Activated T-helper 2 cell treated with anti-CD3 and anti-CD28 coated beads, Interferon-gamma antibody, Interleukin-2, Interleukin-4, amounts not matched to agents 10 μg/mL and 5 μg/mL and 100 μg/mL, durations not matched to agents 14 hours and 24 hours and 36 hours (primary cell): ENCODE measurements around the gene CDH23. TPM values are rescaled to one million over a fixed set of nuclear protein-coding genes. Genes with fewer than 3 reads are reported as not detected.

Experiments
- DNase-seq: peaks from one replicate; pipeline ENCODE4 v3.0.0; 2021; ENCODE audit warnings: low spot score
- H3K27ac Mint-ChIP-seq: one replicate; pipeline ENCODE4 v1.8.0; 2021; ENCODE audit warnings: mixed read lengths
- H3K27me3 Mint-ChIP-seq: one replicate; pipeline ENCODE4 v1.8.0; 2021; ENCODE audit warnings: low read depth, mixed read lengths
- H3K36me3 Mint-ChIP-seq: one replicate; pipeline ENCODE4 v1.8.0; 2021; ENCODE audit warnings: low read depth, mixed read lengths
- H3K4me1 Mint-ChIP-seq: one replicate; pipeline ENCODE4 v1.8.0; 2021; ENCODE audit warnings: low read depth, mixed read lengths
- H3K4me3 Mint-ChIP-seq: one replicate; pipeline ENCODE4 v1.8.0; 2021; ENCODE audit warnings: low read depth, mild to moderate bottlenecking, moderate library complexity, mixed read lengths
- H3K9me3 Mint-ChIP-seq: one replicate; pipeline ENCODE4 v1.8.0; 2021; ENCODE audit warnings: mixed read lengths
- intact Hi-C: fragments of 100-400 bp; cut with micrococcal nuclease; formaldehyde crosslinking; loops from one replicate; pipeline ENCODE4 v1.15.1; 2023
- total RNA-seq: library from RNA; stranded (reverse); gene quantifications from 2 replicates; pipeline ENCODE4 v1.2.3, GENCODE V29; 2022

CDH23 gene
- total RNA-seq, 1 donor from 2014 or later: 0.55 TPM

- Mint-ChIP-seq H3K36me3 (no peaks in the 10 kb centered on the region), H3K27ac (peak overlapping the region; percentile 93), H3K4me3 (no peak overlapping the region), H3K4me1 (peaks cover 20% of the 10 kb centered on the region), H3K9me3 (no peaks in the 10 kb centered on the region), H3K27me3 (no peaks in the 10 kb centered on the region)
- peak; percentile 16 for DNase-seq
- intact Hi-C loops: no loop called here
Observed at GRCh38 chr10:71531485-71532446, 135.0 kb downstream of the CDH23 start.

- intact Hi-C loops: no loop called here
- H3K36me3 Mint-ChIP-seq: no peaks in the 10 kb centered on the region
- H3K4me3 Mint-ChIP-seq: no peak overlapping the region
- peaks cover 20% of the 10 kb centered on the region for H3K4me1 Mint-ChIP-seq
- H3K27me3 Mint-ChIP-seq: no peaks in the 10 kb centered on the region
- no peak for DNase-seq
- H3K27ac Mint-ChIP-seq: no peak overlapping the region
- H3K9me3 Mint-ChIP-seq: no peaks in the 10 kb centered on the region
Observed at GRCh38 chr10:71532878-71533277, 136.2 kb downstream of the CDH23 start.

DNA sequence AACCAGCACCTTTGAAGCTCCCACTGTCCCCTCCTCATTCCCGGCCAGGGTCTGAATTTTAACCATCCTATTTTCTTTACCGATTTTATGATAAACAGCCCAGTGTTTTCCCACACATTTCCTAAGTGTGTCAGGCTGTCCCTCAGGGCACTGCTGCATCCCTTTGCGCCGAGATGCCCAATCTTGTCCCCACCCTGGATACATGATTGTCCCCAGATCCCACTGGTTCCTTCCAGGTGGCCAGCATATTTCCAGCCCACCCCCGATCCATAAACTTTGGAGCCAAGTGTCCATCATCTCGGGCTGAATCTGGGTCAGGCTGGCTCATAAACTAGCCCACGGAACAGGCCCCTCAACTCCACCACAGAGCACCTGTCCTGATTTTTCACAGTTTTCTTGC lies 137.2 kb downstream of the CDH23 start:
- Mint-ChIP-seq H3K27me3 (no peaks in the 10 kb centered on the region), H3K27ac (no peak overlapping the region), H3K9me3 (no peaks in the 10 kb centered on the region)

GRCh38 chr10:71534568-71535194 lies 138.0 kb downstream of the CDH23 start:
- intact Hi-C loops: no loop called here
- peaks cover 20% of the 10 kb centered on the region for H3K4me1 Mint-ChIP-seq
- H3K4me3 Mint-ChIP-seq: no peak overlapping the region
- peak overlapping the region; percentile 33 for H3K27ac Mint-ChIP-seq
- no peaks in the 10 kb centered on the region for H3K9me3 Mint-ChIP-seq
- H3K36me3 Mint-ChIP-seq: no peaks in the 10 kb centered on the region
- H3K27me3 Mint-ChIP-seq: no peaks in the 10 kb centered on the region
- DNase-seq: no peak

More for the DNA sequence above, 137.2 kb downstream of the CDH23 start:
- intact Hi-C loops: no loop called here
- Mint-ChIP-seq H3K36me3 (no peaks in the 10 kb centered on the region), H3K4me1 (peaks cover 20% of the 10 kb centered on the region), H3K4me3 (no peak overlapping the region)
- DNase-seq: no peak

- H3K4me1 Mint-ChIP-seq: peaks cover 17% of the 10 kb centered on the region
- no peaks in the 10 kb centered on the region for H3K36me3 Mint-ChIP-seq
- no peaks in the 10 kb centered on the region for H3K27me3 Mint-ChIP-seq
- peak overlapping the region; percentile 43 for H3K27ac Mint-ChIP-seq
- DNase-seq: no peak
- no peaks in the 10 kb centered on the region for H3K9me3 Mint-ChIP-seq
- no peak overlapping the region for H3K4me3 Mint-ChIP-seq
- intact Hi-C loops: no loop called here
Observed at GRCh38 chr10:71536332-71536731, 139.6 kb downstream of the CDH23 start.

- Mint-ChIP-seq H3K9me3 (no peaks in the 10 kb centered on the region), H3K4me1 (peaks cover 11% of the 10 kb centered on the region), H3K27ac (no peak overlapping the region), H3K36me3 (no peaks in the 10 kb centered on the region), H3K27me3 (no peaks in the 10 kb centered on the region), H3K4me3 (no peak overlapping the region)
- intact Hi-C loops: no loop called here
- DNase-seq: no peak
Observed at GRCh38 chr10:71537125-71537524, 140.4 kb downstream of the CDH23 start.

- Mint-ChIP-seq H3K4me3 (no peak overlapping the region), H3K4me1 (peaks cover 11% of the 10 kb centered on the region), H3K36me3 (no peaks in the 10 kb centered on the region), H3K9me3 (no peaks in the 10 kb centered on the region), H3K27ac (no peak overlapping the region), H3K27me3 (no peaks in the 10 kb centered on the region)
- intact Hi-C loops: no loop called here
- no peak for DNase-seq
Observed at GRCh38 chr10:71537681-71538080, 141.0 kb downstream of the CDH23 start.

GRCh38 chr10:71538608-71539260 lies 142.0 kb downstream of the CDH23 start:
- Mint-ChIP-seq H3K9me3 (no peaks in the 10 kb centered on the region), H3K4me3 (no peak overlapping the region), H3K27ac (no peak overlapping the region), H3K36me3 (no peaks in the 10 kb centered on the region), H3K27me3 (no peaks in the 10 kb centered on the region), H3K4me1 (peaks cover 11% of the 10 kb centered on the region)
- intact Hi-C loops: no loop called here
- no peak for DNase-seq

GRCh38 chr10:71539442-71540118 lies 142.9 kb downstream of the CDH23 start:
- H3K4me1 Mint-ChIP-seq: peaks cover 7% of the 10 kb centered on the region
- H3K27me3 Mint-ChIP-seq: no peaks in the 10 kb centered on the region
- DNase-seq: no peak
- no peak overlapping the region for H3K4me3 Mint-ChIP-seq
- H3K9me3 Mint-ChIP-seq: no peaks in the 10 kb centered on the region
- no peak overlapping the region for H3K27ac Mint-ChIP-seq
- intact Hi-C loops: no loop called here
- H3K36me3 Mint-ChIP-seq: no peaks in the 10 kb centered on the region

DNA sequence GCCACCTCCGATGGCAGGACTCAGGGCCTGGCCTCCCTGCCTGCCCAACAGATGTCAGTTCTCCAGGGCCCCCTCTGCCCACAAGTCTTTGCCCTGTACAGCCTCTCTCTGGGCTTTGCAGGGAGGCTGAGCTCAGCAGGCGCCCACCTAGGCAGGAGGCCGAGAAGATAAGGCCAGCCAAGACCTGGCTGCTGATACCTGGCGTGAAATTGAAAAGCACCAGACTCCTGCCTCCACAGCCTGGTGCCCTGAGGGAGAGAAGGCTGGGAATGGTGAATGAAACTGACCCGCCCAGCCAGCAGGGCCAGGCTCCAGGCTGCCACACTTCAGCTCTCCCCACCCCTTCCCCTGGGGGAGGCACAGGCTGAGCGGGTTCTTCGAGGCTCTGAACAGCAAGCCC lies 145.8 kb downstream of the CDH23 start:
- no peaks in the 10 kb centered on the region for H3K9me3 Mint-ChIP-seq
- H3K27ac Mint-ChIP-seq: no peak overlapping the region
- H3K4me1 Mint-ChIP-seq: no peaks in the 10 kb centered on the region
- no peaks in the 10 kb centered on the region for H3K27me3 Mint-ChIP-seq
- no peaks in the 10 kb centered on the region for H3K36me3 Mint-ChIP-seq
- intact Hi-C loops: no loop called here
- DNase-seq: no peak
- no peak overlapping the region for H3K4me3 Mint-ChIP-seq

DNA sequence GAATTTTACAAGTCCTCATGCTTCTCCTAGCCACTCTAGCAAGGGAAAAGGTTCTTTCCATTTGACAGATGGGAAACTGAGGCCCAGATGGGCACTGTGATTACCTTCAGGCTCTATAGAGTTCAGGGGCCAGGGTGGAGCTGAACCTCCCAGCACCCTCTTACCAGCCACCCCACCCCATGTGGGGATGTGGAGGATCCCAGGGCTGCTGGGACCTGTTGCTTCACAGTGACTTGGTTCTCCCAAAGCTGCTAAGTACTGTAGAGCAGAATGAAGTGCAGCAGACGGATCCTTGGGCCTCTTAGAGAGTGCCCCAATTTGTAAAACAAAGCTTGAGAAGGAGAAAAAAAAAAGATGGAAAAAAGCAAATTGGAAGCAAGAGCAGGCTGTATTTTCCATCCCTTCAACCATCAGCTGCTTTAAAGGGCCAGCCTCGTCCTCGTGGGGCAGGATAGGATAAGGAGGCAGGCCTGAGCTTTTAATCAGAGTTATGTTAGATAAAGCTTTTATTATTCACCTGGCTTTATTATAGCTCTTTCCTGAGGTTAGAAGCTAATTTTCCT lies 147.0 kb downstream of the CDH23 start:
- Mint-ChIP-seq H3K4me3 (no peak overlapping the region), H3K27ac (no peak overlapping the region), H3K4me1 (no peaks in the 10 kb centered on the region), H3K9me3 (no peaks in the 10 kb centered on the region), H3K36me3 (no peaks in the 10 kb centered on the region), H3K27me3 (no peaks in the 10 kb centered on the region)
- DNase-seq: no peak
- intact Hi-C loops: no loop called here

GRCh38 chr10:71545001-71545400 lies 148.3 kb downstream of the CDH23 start:
- no peak for DNase-seq
- Mint-ChIP-seq H3K4me1 (no peaks in the 10 kb centered on the region), H3K9me3 (no peaks in the 10 kb centered on the region), H3K27ac (no peak overlapping the region), H3K27me3 (no peaks in the 10 kb centered on the region), H3K4me3 (no peak overlapping the region), H3K36me3 (no peaks in the 10 kb centered on the region)
- intact Hi-C loops: no loop called here
